H9 (cell line): ENCODE results near the gene RAPSN. TPM values are rescaled to one million over a fixed set of nuclear protein-coding genes. Genes with fewer than 3 reads are reported as not detected.

ENCODE experiments used
- DNase-seq: peaks from one replicate; pipeline ENCODE4 v3.0.0-alpha.2; 2017
- H2AFZ ChIP-seq: one replicate; pipeline ENCODE4 v1.6.1; 2013; ENCODE audit warnings: mild to moderate bottlenecking, low read length, control low read depth, moderate library complexity
- H2AK5ac ChIP-seq: 2 replicates; pipeline ENCODE4 v1.6.1; 2013; ENCODE audit warnings: low read length, control low read depth, mixed read lengths; ENCODE audit not compliant: insufficient read length
- H2BK120ac ChIP-seq: one replicate; pipeline ENCODE4 v1.6.1; 2013; ENCODE audit warnings: low read depth, mild to moderate bottlenecking, low read length, control low read depth, inconsistent platforms; ENCODE audit not compliant: poor library complexity, severe bottlenecking
- H2BK12ac ChIP-seq: 2 replicates; pipeline ENCODE4 v1.6.1; 2013; ENCODE audit warnings: low read length, control low read depth, mixed read lengths, low read depth; ENCODE audit not compliant: insufficient read length
- H2BK15ac ChIP-seq: 2 replicates; pipeline ENCODE4 v1.6.1; 2013; ENCODE audit warnings: low read depth, low read length, control low read depth
- H2BK20ac ChIP-seq: one replicate; pipeline ENCODE4 v1.6.1; 2013; ENCODE audit warnings: low read depth, mild to moderate bottlenecking, low read length, control low read depth, inconsistent platforms; ENCODE audit not compliant: poor library complexity, severe bottlenecking
- H2BK5ac ChIP-seq: 2 replicates; pipeline ENCODE4 v1.6.1; 2013; ENCODE audit warnings: low read length, control low read depth, mixed read lengths; ENCODE audit not compliant: insufficient read length
- H3K14ac ChIP-seq: 2 replicates; pipeline ENCODE4 v1.6.1; 2013; ENCODE audit warnings: low read length, control low read depth; ENCODE audit not compliant: insufficient read depth
- H3K18ac ChIP-seq: 2 replicates; pipeline ENCODE4 v1.6.1; 2013; ENCODE audit warnings: low read depth, mild to moderate bottlenecking, mixed read lengths, low read length, control low read depth; ENCODE audit not compliant: insufficient read length
- H3K23ac ChIP-seq: 2 replicates; pipeline ENCODE4 v1.6.1; 2013; ENCODE audit warnings: low read length, control low read depth, mixed read lengths, low read depth; ENCODE audit not compliant: insufficient read length
- H3K23me2 ChIP-seq: 2 replicates; pipeline ENCODE4 v1.6.1; 2013; ENCODE audit warnings: low read depth, mild to moderate bottlenecking, mixed read lengths, low read length, control low read depth; ENCODE audit not compliant: insufficient read length, poor library complexity, severe bottlenecking
- H3K27ac ChIP-seq: 2 replicates; pipeline ENCODE4 v1.5.1; 2013; ENCODE audit warnings: low read length, control low read depth, mixed read lengths, low read depth; ENCODE audit not compliant: insufficient read length
- H3K27me3 ChIP-seq: 2 replicates; pipeline ENCODE4 v1.6.1; 2013; ENCODE audit warnings: low read length, control low read depth, inconsistent platforms; ENCODE audit not compliant: insufficient read depth
- H3K4ac ChIP-seq: 2 replicates; pipeline ENCODE4 v1.6.1; 2013; ENCODE audit warnings: low read depth, mild to moderate bottlenecking, control low read depth, inconsistent platforms, low read length, moderate library complexity
- H3K4me1 ChIP-seq: 2 replicates; pipeline ENCODE4 v1.6.1; 2013; ENCODE audit warnings: low read length, control low read depth, inconsistent platforms; ENCODE audit not compliant: insufficient read depth
- H3K4me2 ChIP-seq: 2 replicates; pipeline ENCODE4 v1.6.1; 2013; ENCODE audit warnings: low read length, control low read depth, mixed read lengths; ENCODE audit not compliant: insufficient read length, insufficient read depth
- H3K56ac ChIP-seq: 2 replicates; pipeline ENCODE4 v1.6.1; 2013; ENCODE audit warnings: low read depth, mild to moderate bottlenecking, mixed read lengths, low read length, control low read depth; ENCODE audit not compliant: insufficient read length
- H3K79me1 ChIP-seq: 2 replicates; pipeline ENCODE4 v1.6.1; 2013; ENCODE audit warnings: low read depth, mild to moderate bottlenecking, moderate library complexity, low read length, control low read depth, inconsistent platforms; ENCODE audit not compliant: insufficient read depth, poor library complexity, severe bottlenecking
- H3K79me2 ChIP-seq: 2 replicates; pipeline ENCODE4 v1.6.1; 2013; ENCODE audit warnings: low read length, control low read depth, inconsistent platforms; ENCODE audit not compliant: insufficient read depth
- H3K9ac ChIP-seq: 2 replicates; pipeline ENCODE4 v1.6.1; 2013; ENCODE audit warnings: low read length, control low read depth, mixed read lengths; ENCODE audit not compliant: insufficient read length; ENCODE audit errors: extremely low read depth
- H3K9me3 ChIP-seq: one replicate; pipeline ENCODE4 v1.6.1; 2013; ENCODE audit warnings: low read depth, low read length, inconsistent platforms; ENCODE audit not compliant: control insufficient read depth
- H3T11ph ChIP-seq: one replicate; pipeline ENCODE4 v1.6.1; 2013; ENCODE audit warnings: mild to moderate bottlenecking, low read length, control low read depth, inconsistent platforms
- H4K20me1 ChIP-seq: one replicate; pipeline ENCODE4 v1.6.1; 2013; ENCODE audit not compliant: control insufficient read depth, insufficient read length, insufficient read depth
- H4K5ac ChIP-seq: 2 replicates; pipeline ENCODE4 v1.6.1; 2013; ENCODE audit warnings: low read depth, mild to moderate bottlenecking, mixed read lengths, low read length, control low read depth; ENCODE audit not compliant: insufficient read length
- H4K8ac ChIP-seq: replicated peaks from 2 replicates; pipeline ENCODE4 v1.6.1; 2013; ENCODE audit warnings: low read length, control low read depth, mixed read lengths, low read depth; ENCODE audit not compliant: insufficient read length
- H4K91ac ChIP-seq: 2 replicates; pipeline ENCODE4 v1.6.1; 2013; ENCODE audit warnings: low read depth, mild to moderate bottlenecking, moderate library complexity, mixed read lengths, low read length, control low read depth; ENCODE audit not compliant: insufficient read length
- H3K27ac Mint-ChIP-seq, 3 experiments: 2 replicates in 2 of 3; 3 replicates in 1 of 3; pipeline ENCODE4 v1.8.0; 2020 to 2021; ENCODE audit warnings: mixed read lengths in 3 of 3, mild to moderate bottlenecking in 1 of 3, moderate library complexity in 1 of 3
- H3K27me3 Mint-ChIP-seq: 2 replicates; pipeline ENCODE4 v1.8.0; 2021; ENCODE audit warnings: low read depth, mild to moderate bottlenecking, moderate library complexity, mixed read lengths
- H3K36me3 Mint-ChIP-seq, 3 experiments: 2 replicates in 2 of 3; 3 replicates in 1 of 3; pipeline ENCODE4 v1.8.0; 2020 to 2021; ENCODE audit warnings: low read depth in 3 of 3, mixed read lengths in 3 of 3; ENCODE audit not compliant: insufficient read depth in 1 of 3
- H3K4me1 Mint-ChIP-seq, 2 experiments: 2 replicates each; pipeline ENCODE4 v1.8.0; 2020; ENCODE audit warnings: mixed read lengths in 2 of 2
- H3K4me3 Mint-ChIP-seq, 2 experiments: 2 replicates in 1 of 2; 3 replicates in 1 of 2; pipeline ENCODE4 v1.8.0; 2020 to 2021; ENCODE audit warnings: mild to moderate bottlenecking in 2 of 2, mixed read lengths in 2 of 2, moderate library complexity in 1 of 2
- H3K9me3 Mint-ChIP-seq, 2 experiments: 2 replicates in 1 of 2; 3 replicates in 1 of 2; pipeline ENCODE4 v1.8.0; 2020; ENCODE audit warnings: mild to moderate bottlenecking in 2 of 2, mixed read lengths in 2 of 2, moderate library complexity in 1 of 2
- WGBS: extraction: QIAGEN DNeasy Blood & Tissue Kit; methylation state at CpG from one replicate; pipeline ENCODE4 v1.1.7; 2013; ENCODE audit warnings: missing lambda C conversion rate, low lambda C conversion rate, mixed read lengths; ENCODE audit not compliant: insufficient read length; ENCODE audit errors: extremely low coverage; 5-methylcytosine and 5-hydroxymethylcytosine counted together
- total RNA-seq: library from RNA; stranded (reverse); gene quantifications from 2 replicates; pipeline ENCODE4 v1.2.1, GENCODE V29; 2021
- TF ChIP-seq, protein P1 (sequence below): fragments of 200-600 bp; sonication (generic); conservative IDR thresholded peaks from 3 replicates; pipeline ENCODE4 v1.8.0; 2021; ENCODE audit warnings: antibody characterized with exemption, mild to moderate bottlenecking

The RAPSN gene
- total RNA-seq, 1 experiment from 2014 or later = 0.48 TPM

DNA sequence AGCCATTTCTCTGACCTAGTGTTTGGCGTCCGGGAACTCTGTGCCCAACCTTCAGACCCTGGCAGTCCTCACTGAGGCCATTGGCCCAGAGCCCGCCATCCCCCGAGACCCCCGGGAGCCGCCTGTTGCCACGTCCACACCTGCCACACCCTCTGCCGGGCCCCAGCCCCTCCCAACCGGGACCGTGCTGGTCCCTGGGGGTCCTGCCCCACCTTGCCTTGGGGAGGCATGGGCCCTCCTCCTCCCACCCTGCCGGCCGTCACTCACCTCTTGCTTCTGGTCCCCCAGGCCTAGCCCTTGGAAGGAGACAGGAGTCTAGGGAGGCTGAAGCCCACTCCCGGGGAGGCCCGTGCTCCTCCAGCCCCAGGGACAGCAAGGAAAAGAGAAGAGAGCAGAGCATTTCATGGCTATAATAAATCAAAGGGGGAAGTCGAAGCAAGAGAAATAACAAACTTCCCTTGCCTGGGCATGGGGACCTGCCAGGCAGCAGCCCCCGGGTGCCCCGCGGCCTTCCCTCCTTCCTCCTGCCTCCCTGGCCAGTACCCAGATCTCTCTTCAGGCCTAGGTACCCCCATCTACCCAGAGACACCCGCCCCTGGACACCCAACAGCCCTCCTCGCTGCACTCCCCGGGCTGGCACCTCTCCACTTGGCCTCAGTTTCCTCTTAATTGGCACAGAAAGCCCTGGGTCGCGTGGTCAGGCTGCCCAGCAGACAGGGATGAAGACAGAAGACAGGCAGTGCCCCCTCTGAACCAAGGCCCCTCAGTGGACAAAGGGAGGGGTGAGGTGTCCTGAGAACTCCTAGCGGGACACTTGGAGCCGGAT lies 53.5 kb downstream of the RAPSN start:
- no peak overlapping the region for H2BK120ac ChIP-seq
- H3K27ac ChIP-seq = no peak overlapping the region
- H2BK15ac ChIP-seq = no peak overlapping the region
- H2BK20ac ChIP-seq = no peak overlapping the region
- H4K20me1 ChIP-seq = no peaks in the 10 kb centered on the region
- peaks cover 15 to 19% of the 10 kb centered on the region in 2 experiments for H3K4me1 Mint-ChIP-seq
- no peak overlapping the region for H3K18ac ChIP-seq
- H3K4me1 ChIP-seq = no peaks in the 10 kb centered on the region; the same call in 1 of the 2 replicates
- no peaks in the 10 kb centered on the region for H3K27me3 ChIP-seq
- 0 out of 7 replicates have a peak overlapping the region, but pooled peaks of 1 of the 3 experiments have one; percentile 39 for H3K27ac Mint-ChIP-seq
- no peak overlapping the region for H3K23ac ChIP-seq
- no peak overlapping the region for H4K8ac ChIP-seq
- H3K56ac ChIP-seq = no peak overlapping the region
- no peaks in the 10 kb centered on the region for H3K9me3 ChIP-seq
- no peaks in the 10 kb centered on the region for H3K79me1 ChIP-seq
- no peak overlapping the region; a peak in 1 of 5 replicates for H3K4me3 Mint-ChIP-seq
- H4K91ac ChIP-seq = no peak overlapping the region
- no peak overlapping the region for H2BK5ac ChIP-seq
- DNase-seq = no peak
- no peak overlapping the region for H2BK12ac ChIP-seq
- H3K79me2 ChIP-seq = no peaks in the 10 kb centered on the region
- H3K4me2 ChIP-seq = no peak overlapping the region
- H3K36me3 Mint-ChIP-seq = no peaks in the 10 kb centered on the region
- H3K9ac ChIP-seq = no peak overlapping the region
- H3K27me3 Mint-ChIP-seq = no peaks in the 10 kb centered on the region; the same call in 1 of the 2 replicates
- no peak overlapping the region for H3T11ph ChIP-seq
- TF ChIP-seq, protein P1, sequence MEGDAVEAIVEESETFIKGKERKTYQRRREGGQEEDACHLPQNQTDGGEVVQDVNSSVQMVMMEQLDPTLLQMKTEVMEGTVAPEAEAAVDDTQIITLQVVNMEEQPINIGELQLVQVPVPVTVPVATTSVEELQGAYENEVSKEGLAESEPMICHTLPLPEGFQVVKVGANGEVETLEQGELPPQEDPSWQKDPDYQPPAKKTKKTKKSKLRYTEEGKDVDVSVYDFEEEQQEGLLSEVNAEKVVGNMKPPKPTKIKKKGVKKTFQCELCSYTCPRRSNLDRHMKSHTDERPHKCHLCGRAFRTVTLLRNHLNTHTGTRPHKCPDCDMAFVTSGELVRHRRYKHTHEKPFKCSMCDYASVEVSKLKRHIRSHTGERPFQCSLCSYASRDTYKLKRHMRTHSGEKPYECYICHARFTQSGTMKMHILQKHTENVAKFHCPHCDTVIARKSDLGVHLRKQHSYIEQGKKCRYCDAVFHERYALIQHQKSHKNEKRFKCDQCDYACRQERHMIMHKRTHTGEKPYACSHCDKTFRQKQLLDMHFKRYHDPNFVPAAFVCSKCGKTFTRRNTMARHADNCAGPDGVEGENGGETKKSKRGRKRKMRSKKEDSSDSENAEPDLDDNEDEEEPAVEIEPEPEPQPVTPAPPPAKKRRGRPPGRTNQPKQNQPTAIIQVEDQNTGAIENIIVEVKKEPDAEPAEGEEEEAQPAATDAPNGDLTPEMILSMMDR = no peak
- H2AK5ac ChIP-seq = no peak overlapping the region
- H3K23me2 ChIP-seq = peaks cover 2% of the 10 kb centered on the region
- no peaks in the 10 kb centered on the region; a peak in 1 of 5 replicates for H3K9me3 Mint-ChIP-seq
- H2AFZ ChIP-seq = no peak overlapping the region
- no peak overlapping the region for H3K4ac ChIP-seq
- no CpG with 5 or more reads among the region's 25 CpGs for WGBS
- no peak overlapping the region for H4K5ac ChIP-seq
- H3K14ac ChIP-seq = no peak overlapping the region; the same call in 1 of the 2 replicates
